Fibroblast of lung (primary cell): ENCODE measurements around the gene CCNJL. TPM values are rescaled to one million over a fixed set of nuclear protein-coding genes. Genes with fewer than 3 reads are reported as not detected.

Experiments used
- DNase-seq, 2 donors: peaks; one replicate each; pipeline versions ENCODE4 v3.0.0 to v3.0.0-alpha.2; 2010; ENCODE audit warnings: low read depth in 2 of 2
- H2AFZ ChIP-seq: 2 replicates; pipeline ENCODE4 v1.5.1; 2012; ENCODE audit warnings: low read length, control low read depth, inconsistent platforms
- H3K27ac ChIP-seq: 2 replicates; pipeline ENCODE4 v1.5.1; 2011; ENCODE audit warnings: low read length, control low read depth; ENCODE audit not compliant: insufficient read depth
- H3K27me3 ChIP-seq: 2 replicates; pipeline ENCODE4 v1.5.1; 2011; ENCODE audit warnings: mild to moderate bottlenecking, low read length; ENCODE audit not compliant: control insufficient read depth, insufficient read depth
- H3K36me3 ChIP-seq: 2 replicates; pipeline ENCODE4 v1.5.1; 2011; ENCODE audit warnings: low read length; ENCODE audit not compliant: control insufficient read depth, insufficient read depth
- H3K4me1 ChIP-seq: 2 replicates; pipeline ENCODE4 v1.5.1; 2011; ENCODE audit warnings: low read length; ENCODE audit not compliant: control insufficient read depth, insufficient read depth; ENCODE audit errors: extremely low read depth
- H3K4me2 ChIP-seq: 2 replicates; pipeline ENCODE4 v1.5.1; 2011; ENCODE audit warnings: low read length, control low read depth; ENCODE audit not compliant: insufficient read depth; ENCODE audit errors: extremely low read depth
- H3K4me3 ChIP-seq, 4 experiments: fragments of 200-600 bp in 1 of 4; sonication (generic) in 1 of 4; replicated peaks in 1 of 4; 2 replicates each; pipeline ENCODE4 v1.5.1; 2011 to 2016; ENCODE audit warnings: low read length in 4 of 4, low read depth in 3 of 4, mild to moderate bottlenecking in 3 of 4, control low read depth in 2 of 4, inconsistent platforms in 1 of 4, mixed read lengths in 1 of 4; ENCODE audit not compliant: insufficient read depth in 1 of 4; ENCODE audit errors: control extremely low read depth in 1 of 4
- H3K79me2 ChIP-seq: 2 replicates; pipeline ENCODE4 v1.5.1; 2012; ENCODE audit warnings: mild to moderate bottlenecking, low read length, inconsistent platforms; ENCODE audit not compliant: control insufficient read depth, insufficient read depth
- H3K9ac ChIP-seq: 2 replicates; pipeline ENCODE4 v1.5.1; 2011; ENCODE audit warnings: mild to moderate bottlenecking, low read length, control low read depth; ENCODE audit not compliant: insufficient read depth
- H3K9me3 ChIP-seq: 2 replicates; pipeline ENCODE4 v1.5.1; 2012; ENCODE audit warnings: low read depth, low read length; ENCODE audit not compliant: control insufficient read depth, insufficient read depth
- H4K20me1 ChIP-seq: 2 replicates; pipeline ENCODE4 v1.5.1; 2011; ENCODE audit warnings: low read length; ENCODE audit not compliant: control insufficient read depth, insufficient read depth; ENCODE audit errors: extremely low read depth
- EZH2 ChIP-seq: IDR thresholded peaks from 2 replicates; pipeline ENCODE4 v1.5.1; 2012; ENCODE audit warnings: low read length, control low read depth, mild to moderate bottlenecking; ENCODE audit errors: missing control alignments
- polyA plus RNA-seq, 2 donors: library from polyadenylated mRNA; depleted of rRNA in 1 of 2; stranded (reverse) in 1 of 2; unstranded in 1 of 2; fragments of >200 nt; gene quantifications; 2 replicates each; pipeline ENCODE4 v1.2.1, GENCODE V29; 2011 to 2012; ENCODE audit warnings: missing spikeins in 1 of 2
- total RNA-seq: library from RNA; depleted of rRNA; stranded (reverse); fragments of >200 nt; gene quantifications from 2 replicates; pipeline ENCODE4 v1.2.1, GENCODE V29; 2014
- TF ChIP-seq, protein P1 (sequence below), 2 donors: IDR thresholded peaks in 1 of 2; conservative IDR thresholded peaks in 1 of 2; 1 replicate in 1 of 2; 2 replicates in 1 of 2; pipeline ENCODE4 v1.5.1; 2011 to 2012; ENCODE audit warnings: low read length in 2 of 2, control low read depth in 1 of 2, inconsistent platforms in 1 of 2, low read depth in 1 of 2, mild to moderate bottlenecking in 1 of 2

CCNJL gene
- total and polyA plus RNA-seq, 2 donors (not counting 1 experiment from before 2014, with no cell fraction given): 0.73 TPM; not detected in 1

DNA sequence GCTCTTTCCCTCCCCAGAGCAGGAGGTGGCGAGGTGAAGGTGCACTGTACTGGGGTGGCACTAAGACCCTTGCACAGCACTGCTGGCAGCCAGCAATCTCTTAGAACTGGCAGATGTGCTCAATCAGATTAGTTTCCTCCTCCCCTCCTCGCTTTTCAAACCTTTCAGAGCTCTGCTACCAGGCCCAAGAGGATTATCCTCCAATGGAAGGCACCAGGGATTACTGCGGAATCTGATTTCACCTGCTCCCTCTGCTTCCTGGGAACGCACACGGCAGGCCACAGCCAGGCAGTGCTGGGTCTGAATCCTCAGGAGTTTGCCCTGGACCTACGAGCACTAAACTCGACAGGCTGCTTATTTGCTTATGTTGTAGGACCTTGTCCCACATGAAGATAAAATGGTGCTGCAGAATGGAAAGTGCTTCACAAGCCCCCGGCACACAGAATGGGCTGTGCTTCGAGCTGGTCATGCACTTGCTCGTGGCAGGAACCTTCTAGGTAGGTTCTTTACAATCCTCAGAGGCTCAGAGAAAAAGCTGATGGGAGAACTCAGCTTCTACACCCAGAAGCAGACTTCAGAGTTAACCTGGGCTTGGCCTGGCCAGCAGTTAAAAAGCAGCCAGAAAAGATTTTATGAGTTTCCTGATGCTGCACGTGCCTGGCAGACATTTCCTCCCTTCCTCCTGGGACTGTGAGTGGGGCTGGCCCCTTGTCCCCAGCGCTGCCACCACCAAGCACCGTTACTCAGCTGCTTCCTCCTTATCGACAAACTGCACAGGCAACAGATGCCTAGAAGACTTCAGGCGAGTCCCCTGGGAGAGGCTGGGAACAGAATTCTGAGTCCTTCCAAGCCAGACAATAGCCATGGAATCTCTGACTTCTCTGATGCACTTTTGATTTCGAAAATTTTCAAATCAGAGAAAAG, 50.0 kb downstream of the CCNJL start:
- Histone ChIP-seq H3K9me3 (no peaks in the 10 kb centered on the region), H3K27me3 (no peaks in the 10 kb centered on the region), H3K4me2 (no peak overlapping the region), H2AFZ (no peak overlapping the region), H3K36me3 (no peaks in the 10 kb centered on the region), H3K27ac (no peak overlapping the region), H3K4me1 (peaks cover 10% of the 10 kb centered on the region), H3K9ac (no peak overlapping the region), H4K20me1 (no peaks in the 10 kb centered on the region), H3K79me2 (no peaks in the 10 kb centered on the region), H3K4me3 (no peak overlapping the region)
- no peak for DNase-seq
- TF ChIP-seq, protein P1, sequence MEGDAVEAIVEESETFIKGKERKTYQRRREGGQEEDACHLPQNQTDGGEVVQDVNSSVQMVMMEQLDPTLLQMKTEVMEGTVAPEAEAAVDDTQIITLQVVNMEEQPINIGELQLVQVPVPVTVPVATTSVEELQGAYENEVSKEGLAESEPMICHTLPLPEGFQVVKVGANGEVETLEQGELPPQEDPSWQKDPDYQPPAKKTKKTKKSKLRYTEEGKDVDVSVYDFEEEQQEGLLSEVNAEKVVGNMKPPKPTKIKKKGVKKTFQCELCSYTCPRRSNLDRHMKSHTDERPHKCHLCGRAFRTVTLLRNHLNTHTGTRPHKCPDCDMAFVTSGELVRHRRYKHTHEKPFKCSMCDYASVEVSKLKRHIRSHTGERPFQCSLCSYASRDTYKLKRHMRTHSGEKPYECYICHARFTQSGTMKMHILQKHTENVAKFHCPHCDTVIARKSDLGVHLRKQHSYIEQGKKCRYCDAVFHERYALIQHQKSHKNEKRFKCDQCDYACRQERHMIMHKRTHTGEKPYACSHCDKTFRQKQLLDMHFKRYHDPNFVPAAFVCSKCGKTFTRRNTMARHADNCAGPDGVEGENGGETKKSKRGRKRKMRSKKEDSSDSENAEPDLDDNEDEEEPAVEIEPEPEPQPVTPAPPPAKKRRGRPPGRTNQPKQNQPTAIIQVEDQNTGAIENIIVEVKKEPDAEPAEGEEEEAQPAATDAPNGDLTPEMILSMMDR (conservative IDR thresholded peaks at IDR 0.05 in 1 of 2, IDR thresholded peaks at IDR 0.05 in 1 of 2; ENCODE audit: low read depth in 1 of 2, low read length in 2 of 2): no peak
- no peak for TF ChIP-seq EZH2

- DNase-seq: peak; percentile 93 to 97
- H3K4me1 ChIP-seq: peaks cover 10% of the 10 kb centered on the region
- TF ChIP-seq EZH2: no peak
- TF ChIP-seq, protein P1 (conservative IDR thresholded peaks at IDR 0.05 in 1 of 2, IDR thresholded peaks at IDR 0.05 in 1 of 2; ENCODE audit: low read depth in 1 of 2, low read length in 2 of 2): no peak
- no peaks in the 10 kb centered on the region for H3K36me3 ChIP-seq
- no peak overlapping the region for H3K4me3 ChIP-seq
- no peaks in the 10 kb centered on the region for H4K20me1 ChIP-seq
- H3K9me3 ChIP-seq: no peaks in the 10 kb centered on the region
- H3K9ac ChIP-seq: peak overlapping the region; percentile 31
- H3K27ac ChIP-seq: peak overlapping the region; percentile 60
- H3K4me2 ChIP-seq: peak overlapping the region; percentile 44
- H3K79me2 ChIP-seq: no peaks in the 10 kb centered on the region
- peak overlapping the region; percentile 49 for H2AFZ ChIP-seq
- H3K27me3 ChIP-seq: no peaks in the 10 kb centered on the region
Measured at GRCh38 chr5:160260881-160261815, 51.2 kb downstream of the CCNJL start.
